Putamen (tissue), 1 donor: ENCODE results near the gene AVEN.

Experiments used
- DNase-seq: peaks from one replicate; pipeline ENCODE4 v3.0.0-alpha.2; 2016; ENCODE audit warnings: low spot score

AVEN gene

GRCh38 chr15:33982516-33982915 lies 56.5 kb downstream of the AVEN start:
- DNase-seq, result no peak

- peak; percentile 70 for DNase-seq
These were observed 58.8 kb downstream of the AVEN start for GRCh38 chr15:33980159-33980558.

DNA sequence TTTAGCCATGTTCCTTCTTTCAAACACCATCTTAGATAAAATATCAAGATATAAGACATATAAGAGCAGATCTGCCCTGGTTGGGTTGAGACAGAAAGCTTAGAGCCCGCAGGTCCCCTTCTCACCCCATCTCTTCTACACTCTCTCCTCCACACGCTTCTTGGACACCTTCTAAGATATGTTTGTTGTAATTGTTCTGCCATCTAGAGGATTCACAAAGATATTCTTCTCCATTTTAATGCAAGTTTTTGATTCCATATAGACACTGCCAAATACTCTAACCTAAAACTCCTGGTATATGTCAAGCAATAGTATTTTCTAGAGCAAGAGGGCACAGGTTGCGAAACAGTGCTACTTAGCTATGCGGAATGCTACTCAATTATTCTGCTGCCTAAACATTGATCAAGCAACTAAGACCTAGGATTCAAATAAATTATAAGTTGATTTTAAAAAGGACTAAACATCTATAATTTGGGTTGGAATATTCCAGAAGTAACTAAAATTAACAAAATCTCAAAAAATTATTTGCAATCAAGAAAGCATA lies 63.9 kb downstream of the AVEN start:
- DNase-seq, result no peak

GRCh38 chr15:33971811-33972210 lies 67.2 kb downstream of the AVEN start:
- DNase-seq, result no peak

GRCh38 chr15:33968821-33969220 lies 70.2 kb downstream of the AVEN start:
- DNase-seq, result no peak

- no peak for DNase-seq
These were observed 70.8 kb downstream of the AVEN start, which contains the start of gene CHRM5 for GRCh38 chr15:33968224-33968623. Gene CHRM5 (plus strand): TSS chr15:33968497. CDS start chr15:34062718, 94,221 bp downstream.

DNA sequence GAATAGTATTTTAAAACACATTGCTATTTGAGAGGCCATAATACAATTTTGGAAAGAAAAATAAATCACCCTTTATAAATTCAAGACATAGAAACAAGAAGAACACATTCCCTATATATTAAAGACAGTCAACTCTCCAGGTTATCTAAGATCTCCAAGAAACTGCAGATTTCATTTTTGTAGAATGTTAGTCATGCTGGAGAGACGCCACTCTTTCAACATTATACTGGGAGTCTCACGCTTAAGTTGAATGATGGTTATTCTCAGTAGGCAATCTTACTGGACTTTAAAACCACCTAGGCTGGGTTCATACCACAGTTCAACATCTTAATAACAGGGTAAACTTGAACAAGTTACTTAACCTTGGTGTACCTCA lies 74.4 kb downstream of the AVEN start:
- DNase-seq, result no peak

DNA sequence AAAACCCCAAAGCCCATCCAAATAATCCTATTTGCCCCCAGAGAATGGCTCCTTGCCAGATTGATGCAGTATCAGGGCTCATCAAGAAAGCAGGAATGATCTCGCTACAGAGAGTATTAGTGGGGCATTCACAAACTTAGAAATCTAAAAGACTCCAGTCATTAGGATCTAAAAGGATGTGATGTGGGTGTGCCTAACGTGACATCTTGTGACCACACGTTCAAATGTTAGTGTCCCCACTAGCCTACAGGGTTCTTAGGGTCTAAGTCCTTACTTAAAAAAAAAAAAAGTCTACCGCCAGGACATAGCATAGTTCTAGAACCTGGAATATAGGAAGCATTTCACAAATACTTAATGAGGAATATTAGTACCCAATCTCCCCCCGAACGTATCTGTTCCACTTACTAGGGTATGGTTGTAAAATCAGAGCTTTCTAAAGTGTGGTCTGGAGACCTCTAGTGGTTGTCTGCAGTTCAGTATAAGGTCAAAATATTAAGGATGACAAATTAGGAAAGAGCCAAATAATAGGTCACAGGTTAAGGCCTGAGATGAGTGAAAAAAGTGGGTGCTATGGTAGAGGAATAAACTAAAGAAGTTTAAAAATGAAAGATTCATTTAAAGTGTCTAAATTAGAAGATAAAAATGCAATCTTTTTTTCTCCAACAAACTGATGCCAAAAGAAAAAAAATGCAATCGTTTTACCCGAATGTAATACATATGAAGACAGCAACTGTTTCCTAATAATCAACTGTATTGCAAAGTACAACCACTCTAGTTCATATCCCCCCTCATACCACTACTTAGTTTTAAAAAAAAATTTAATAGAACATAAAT lies 75.0 kb downstream of the AVEN start:
- no peak for DNase-seq

DNA sequence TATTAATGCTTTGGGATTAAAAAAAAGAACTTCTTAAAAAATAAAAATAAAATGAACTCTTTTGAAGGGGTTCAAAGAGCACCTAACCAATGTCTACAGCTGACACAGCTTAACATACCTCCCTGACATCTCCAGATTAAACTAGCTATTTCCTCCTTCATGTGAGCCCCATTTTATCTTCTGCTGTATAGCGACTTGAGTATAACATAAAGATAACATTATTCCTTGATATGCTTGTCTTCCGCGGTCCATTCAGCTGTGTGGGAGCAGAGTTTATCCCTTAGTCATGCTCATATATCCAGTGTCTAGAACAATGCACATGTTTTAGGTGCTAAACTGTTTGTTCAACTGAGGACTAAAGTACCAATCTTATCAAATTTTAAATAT lies 78.5 kb downstream of the AVEN start:
- no peak for DNase-seq

GRCh38 chr15:33959844-33960548 lies 79.0 kb downstream of the AVEN start:
- DNase-seq, result peak; percentile 9

DNA sequence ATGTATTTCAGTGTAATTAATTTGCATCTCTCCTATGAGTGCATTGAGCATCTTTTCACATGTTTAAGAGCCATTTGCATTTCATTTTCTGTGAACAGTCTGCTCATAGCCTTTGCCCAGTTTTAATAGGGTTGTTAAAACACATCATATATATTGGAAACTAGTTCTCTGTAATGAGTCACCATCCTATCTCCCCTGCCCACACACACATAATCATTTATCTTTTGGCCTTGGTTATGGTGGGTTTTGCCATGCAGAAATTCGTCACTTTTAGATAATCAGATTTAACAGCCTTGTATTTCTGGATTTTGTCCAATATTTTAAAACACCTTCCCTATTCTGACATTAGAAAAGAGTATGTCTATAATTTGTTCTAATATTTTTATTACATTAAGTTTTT lies 82.6 kb downstream of the AVEN start:
- DNase-seq, result no peak

- DNase-seq, result no peak
These were observed 83.1 kb downstream of the AVEN start for GRCh38 chr15:33955945-33956344.

GRCh38 chr15:33946152-33946551 lies 92.9 kb downstream of the AVEN start:
- no peak for DNase-seq

DNA sequence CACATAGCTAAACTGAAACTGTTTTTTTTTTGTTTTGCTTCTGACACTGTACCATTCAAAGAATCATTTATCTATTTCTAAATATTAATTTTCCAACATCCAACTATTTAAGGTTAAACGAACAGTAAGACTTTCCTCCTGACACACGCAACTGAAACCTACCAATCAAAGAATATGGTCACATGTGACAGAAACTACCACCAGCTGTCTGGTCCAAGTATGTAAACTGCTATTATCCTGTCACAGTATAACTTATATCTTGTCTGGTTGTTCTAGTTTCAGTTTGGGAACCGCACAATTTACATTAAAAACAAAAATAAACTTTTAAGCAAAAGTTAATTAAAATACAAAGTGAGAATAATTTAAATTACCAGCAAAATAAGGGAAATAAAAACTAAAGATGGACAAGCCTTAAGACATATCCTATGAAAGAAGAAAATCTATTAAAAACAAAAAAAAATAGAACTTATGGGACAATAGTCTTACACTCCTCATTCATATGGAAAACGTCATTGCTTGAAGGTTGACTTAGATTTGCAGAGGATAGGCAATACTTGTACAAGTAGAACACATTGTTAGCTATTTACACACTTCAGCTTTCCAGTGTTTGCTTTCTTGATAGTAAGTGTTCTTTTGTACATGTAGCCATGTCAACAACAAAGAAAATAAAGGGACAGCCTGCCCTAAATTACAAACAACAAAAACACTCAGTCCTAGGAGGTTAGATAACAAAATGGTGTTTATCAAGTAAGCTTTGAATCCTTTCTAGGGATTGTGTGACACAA lies 97.5 kb downstream of the AVEN start:
- DNase-seq, result no peak

DNA sequence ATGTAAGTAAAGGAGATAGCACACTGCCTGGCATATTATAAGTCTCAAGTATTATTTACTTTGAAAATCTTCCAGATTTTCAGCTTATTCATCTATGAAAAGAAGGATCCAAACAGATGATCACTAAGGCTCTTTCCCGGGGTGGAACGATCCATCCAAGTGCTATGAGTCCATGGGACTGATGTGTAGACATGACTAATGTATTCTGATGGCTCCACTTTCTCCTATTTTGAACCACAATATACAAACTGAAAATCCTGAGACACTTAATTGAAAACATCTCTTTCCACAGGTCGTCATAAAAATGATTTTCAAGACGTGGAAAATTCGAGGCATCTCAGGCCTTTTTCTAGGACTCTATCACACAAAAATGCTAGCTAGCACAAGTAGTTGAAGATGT lies 104.1 kb downstream of the AVEN start:
- no peak for DNase-seq

DNA sequence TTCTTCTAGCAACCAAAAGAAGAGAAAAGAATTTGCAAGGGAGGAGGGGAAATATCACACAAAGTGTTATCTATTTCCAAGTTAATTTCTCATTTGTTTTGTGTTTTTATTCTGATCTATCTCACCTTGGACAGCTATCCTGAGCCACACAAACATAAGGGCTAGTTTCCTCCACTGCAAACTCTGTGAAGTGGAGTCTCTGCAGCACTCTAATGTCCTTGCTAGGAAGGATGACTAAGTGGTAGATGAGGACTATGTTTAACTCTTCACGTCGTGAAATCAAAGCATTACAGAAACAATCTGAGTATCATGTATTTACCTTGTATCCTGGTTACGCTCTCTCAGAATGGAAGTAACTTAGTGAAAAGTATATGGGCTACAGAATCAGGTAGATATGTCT lies 104.6 kb downstream of the AVEN start:
- DNase-seq, result no peak

- no peak for DNase-seq
These were observed 106.3 kb downstream of the AVEN start for GRCh38 chr15:33932734-33933133.

DNA sequence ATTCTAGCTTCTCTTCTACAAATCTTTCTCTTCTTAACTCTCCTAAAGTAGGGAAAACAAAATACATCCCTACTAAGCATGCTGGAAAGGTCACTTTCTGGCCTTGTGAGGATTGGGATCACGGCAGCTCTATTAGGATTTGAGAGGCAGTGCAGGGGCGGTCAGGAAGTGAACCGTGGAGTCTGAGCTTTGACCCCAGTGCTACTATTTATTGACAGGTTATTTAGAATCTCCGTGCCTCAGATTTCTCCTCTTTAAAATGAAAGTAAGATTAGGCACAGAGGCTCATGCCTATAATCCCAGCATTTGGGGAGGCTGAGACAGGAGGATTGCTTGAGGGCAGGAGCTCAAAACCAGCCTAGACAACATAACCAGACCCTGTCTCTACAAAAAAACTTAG lies 112.7 kb downstream of the AVEN start:
- DNase-seq, result no peak

GRCh38 chr15:33923446-33923845 lies 115.6 kb downstream of the AVEN start:
- no peak for DNase-seq

GRCh38 chr15:33915571-33916407 lies 123.2 kb downstream of the AVEN start:
- no peak for DNase-seq

GRCh38 chr15:33913459-33913858 lies 125.5 kb downstream of the AVEN start:
- DNase-seq, result no peak

DNA sequence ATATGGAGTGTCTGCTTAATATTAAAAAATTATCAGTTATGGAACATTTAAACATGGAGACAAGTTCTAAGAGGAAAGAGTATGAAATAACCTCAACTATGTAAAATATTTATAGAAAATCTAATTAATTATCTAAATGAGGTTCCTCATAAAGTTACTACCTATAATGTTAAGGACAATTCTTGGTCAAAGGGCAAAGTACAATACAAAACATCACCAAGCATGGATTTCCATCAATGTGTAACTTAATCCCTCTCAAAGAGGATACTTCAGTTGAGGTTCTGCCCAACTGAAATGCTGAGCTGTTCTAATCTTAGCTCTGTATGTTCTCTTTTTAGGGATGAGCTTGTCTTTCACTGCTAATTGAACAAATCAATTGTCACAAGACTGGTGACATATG lies 126.7 kb downstream of the AVEN start:
- DNase-seq, result no peak
